LNCAP (cell line): ENCODE measurements around the gene SLFN5.
"Not testable (repeated sequence)": the region's sequence is repeated elsewhere in the genome, so short reads cannot be mapped to it uniquely, and the experiment has no call there.

Source experiments
- CTCF ChIP-seq: fragments of 450-650 bp; IDR thresholded peaks from 2 replicates; pipeline ENCODE4 v1.5.1; 2017; ENCODE audit warnings: mild to moderate bottlenecking

Gene SLFN5

GRCh38 chr17:35242805-35243560, at the start of gene SLFN5:
Gene SLFN5, plus strand, starts transcription at chr17:35243072. Its CDS starts 15,619 bp downstream, at chr17:35258691.
- TF ChIP-seq CTCF, result no peak

GRCh38 chr17:35194001-35194400, 48.9 kb upstream of the SLFN5 start, which contains the start of gene SLC35G3:
Gene SLC35G3, minus strand, starts transcription at chr17:35194393. Its CDS starts 86 bp downstream, at chr17:35194307.
- TF ChIP-seq CTCF, result not testable (repeated sequence)

- no peak for TF ChIP-seq CTCF
Measured at GRCh38 chr17:35210741-35211140, 32.1 kb upstream of the SLFN5 start.

- TF ChIP-seq CTCF, result no peak
Measured at GRCh38 chr17:35212668-35213067, 30.2 kb upstream of the SLFN5 start.

- TF ChIP-seq CTCF, result no peak
Measured at GRCh38 chr17:35213412-35213940, 29.4 kb upstream of the SLFN5 start.

- TF ChIP-seq CTCF, result no peak
Measured at GRCh38 chr17:35214192-35214591, 28.7 kb upstream of the SLFN5 start.

GRCh38 chr17:35214631-35215273, 28.1 kb upstream of the SLFN5 start:
- no peak for TF ChIP-seq CTCF
